OCI-LY1 (cell line): ENCODE data around the gene DCC.

Source experiments
- H2AFZ ChIP-seq: fragments of 200-600 bp; sonication (generic), shearing (Covaris generic); 2 replicates; pipeline ENCODE4 v1.6.0; 2014; ENCODE audit warnings: antibody characterized with exemption, mild to moderate bottlenecking, low read length
- H3F3A ChIP-seq: fragments of 200-600 bp; sonication (generic), shearing (Covaris generic); 2 replicates; pipeline ENCODE4 v1.6.0; 2014; ENCODE audit warnings: mild to moderate bottlenecking, antibody characterized with exemption, low read length, moderate library complexity; ENCODE audit not compliant: insufficient read depth
- H3K27ac ChIP-seq: fragments of 200-600 bp; sonication (generic); 2 replicates; pipeline ENCODE4 v1.5.1; 2014; ENCODE audit warnings: low read length, mixed run types, mild to moderate bottlenecking, low read depth; ENCODE audit not compliant: poor library complexity, severe bottlenecking
- H3K27me3 ChIP-seq: fragments of 200-600 bp; sonication (generic); 2 replicates; pipeline ENCODE4 v1.6.0; 2014; ENCODE audit warnings: antibody characterized with exemption, mild to moderate bottlenecking, low read length, moderate library complexity; ENCODE audit not compliant: insufficient read depth
- H3K36me3 ChIP-seq: fragments of 200-600 bp; sonication (generic); 2 replicates; pipeline ENCODE4 v1.6.1; 2014; ENCODE audit warnings: mild to moderate bottlenecking, antibody characterized with exemption, low read length, moderate library complexity, mixed read lengths; ENCODE audit not compliant: insufficient read depth
- H3K4me1 ChIP-seq: fragments of 200-600 bp; sonication (generic); 2 replicates; pipeline ENCODE4 v1.5.1; 2014; ENCODE audit warnings: mild to moderate bottlenecking, low read length, moderate library complexity; ENCODE audit not compliant: insufficient read depth, severe bottlenecking
- H3K4me2 ChIP-seq: fragments of 200-600 bp; sonication (generic), shearing (Covaris generic); 2 replicates; pipeline ENCODE4 v1.6.1; 2014; ENCODE audit warnings: low read length
- H3K4me3 ChIP-seq: fragments of 200-600 bp; sonication (generic); 2 replicates; pipeline ENCODE4 v1.5.1; 2014; ENCODE audit warnings: low read length, low read depth, mild to moderate bottlenecking, mixed read lengths; ENCODE audit not compliant: poor library complexity, severe bottlenecking
- H3K79me2 ChIP-seq: fragments of 200-600 bp; shearing (Covaris generic); 2 replicates; pipeline ENCODE4 v1.6.1; 2016; ENCODE audit warnings: mixed run types, low read length, mixed read lengths; ENCODE audit not compliant: insufficient read depth
- H3K9ac ChIP-seq: fragments of 200-600 bp; sonication (generic), shearing (Covaris generic); 2 replicates; pipeline ENCODE4 v1.6.1; 2014; ENCODE audit warnings: mild to moderate bottlenecking, low read length, mixed read lengths
- H3K9me2 ChIP-seq: fragments of 200-600 bp; sonication (generic), shearing (Covaris generic); 2 replicates; pipeline ENCODE4 v1.6.1; 2014; ENCODE audit warnings: low read depth, mild to moderate bottlenecking, low read length, mixed read lengths
- H3K9me3 ChIP-seq: fragments of 200-600 bp; shearing (Covaris generic); 2 replicates; pipeline ENCODE4 v1.6.1; 2014; ENCODE audit warnings: low read length, mixed read lengths
- H4K20me1 ChIP-seq: fragments of 200-600 bp; sonication (generic), shearing (Covaris generic); 2 replicates; pipeline ENCODE4 v1.6.0; 2016; ENCODE audit warnings: mild to moderate bottlenecking, low read length; ENCODE audit not compliant: insufficient read depth
- EZH2 ChIP-seq: fragments of 200-600 bp; sonication (generic), shearing (Covaris generic); IDR thresholded peaks from 2 replicates; pipeline ENCODE4 v1.8.0; 2017; ENCODE audit warnings: borderline replicate concordance, mixed run types, mild to moderate bottlenecking, antibody characterized with exemption, low read length, moderate library complexity, mixed read lengths
- TF ChIP-seq, protein P1 (sequence below): fragments of 200-600 bp; sonication (generic), shearing (Covaris generic); IDR thresholded peaks from 2 replicates; pipeline ENCODE4 v1.5.1; 2017; ENCODE audit warnings: mild to moderate bottlenecking, antibody characterized with exemption, low read length, moderate library complexity, mixed read lengths

Gene DCC

GRCh38 chr18:52462853-52463252 lies 122.9 kb downstream of the DCC start:
- H3K9ac ChIP-seq: no peak overlapping the region
- TF ChIP-seq, protein P1, sequence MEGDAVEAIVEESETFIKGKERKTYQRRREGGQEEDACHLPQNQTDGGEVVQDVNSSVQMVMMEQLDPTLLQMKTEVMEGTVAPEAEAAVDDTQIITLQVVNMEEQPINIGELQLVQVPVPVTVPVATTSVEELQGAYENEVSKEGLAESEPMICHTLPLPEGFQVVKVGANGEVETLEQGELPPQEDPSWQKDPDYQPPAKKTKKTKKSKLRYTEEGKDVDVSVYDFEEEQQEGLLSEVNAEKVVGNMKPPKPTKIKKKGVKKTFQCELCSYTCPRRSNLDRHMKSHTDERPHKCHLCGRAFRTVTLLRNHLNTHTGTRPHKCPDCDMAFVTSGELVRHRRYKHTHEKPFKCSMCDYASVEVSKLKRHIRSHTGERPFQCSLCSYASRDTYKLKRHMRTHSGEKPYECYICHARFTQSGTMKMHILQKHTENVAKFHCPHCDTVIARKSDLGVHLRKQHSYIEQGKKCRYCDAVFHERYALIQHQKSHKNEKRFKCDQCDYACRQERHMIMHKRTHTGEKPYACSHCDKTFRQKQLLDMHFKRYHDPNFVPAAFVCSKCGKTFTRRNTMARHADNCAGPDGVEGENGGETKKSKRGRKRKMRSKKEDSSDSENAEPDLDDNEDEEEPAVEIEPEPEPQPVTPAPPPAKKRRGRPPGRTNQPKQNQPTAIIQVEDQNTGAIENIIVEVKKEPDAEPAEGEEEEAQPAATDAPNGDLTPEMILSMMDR: no peak
- no peak for TF ChIP-seq EZH2
- no peaks in the 10 kb centered on the region for H3K36me3 ChIP-seq
- H3K4me1 ChIP-seq: no peaks in the 10 kb centered on the region
- H4K20me1 ChIP-seq: no peaks in the 10 kb centered on the region
- H3F3A ChIP-seq: no peaks in the 10 kb centered on the region
- no peak overlapping the region for H3K4me2 ChIP-seq
- H3K79me2 ChIP-seq: no peaks in the 10 kb centered on the region
- no peak overlapping the region for H2AFZ ChIP-seq
- no peaks in the 10 kb centered on the region for H3K9me2 ChIP-seq
- H3K27ac ChIP-seq: no peak overlapping the region
- no peak overlapping the region for H3K4me3 ChIP-seq
- no peaks in the 10 kb centered on the region for H3K27me3 ChIP-seq
- no peaks in the 10 kb centered on the region for H3K9me3 ChIP-seq

DNA sequence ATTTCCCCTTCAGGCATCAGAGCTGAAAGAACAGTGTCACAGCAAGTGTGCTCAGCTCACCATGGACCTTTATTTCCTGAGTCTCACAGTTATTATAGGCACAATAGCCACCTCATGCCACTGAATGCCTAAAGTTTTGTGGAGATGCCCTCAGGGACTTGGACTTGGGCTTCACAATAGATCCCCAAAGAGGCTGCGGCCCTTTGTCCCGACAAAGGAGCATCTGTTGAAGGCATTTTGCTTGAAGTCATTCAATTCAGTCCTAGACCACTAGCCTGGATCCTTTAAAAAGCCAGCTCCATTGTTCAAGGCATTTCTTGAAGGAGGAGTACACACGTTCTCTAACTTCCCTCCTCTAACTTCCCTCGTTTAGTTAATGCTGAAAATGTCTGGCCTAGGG lies 125.4 kb downstream of the DCC start:
- H2AFZ ChIP-seq: no peak overlapping the region
- no peaks in the 10 kb centered on the region for H4K20me1 ChIP-seq
- no peaks in the 10 kb centered on the region for H3K9me2 ChIP-seq
- H3K36me3 ChIP-seq: no peaks in the 10 kb centered on the region
- H3K79me2 ChIP-seq: no peaks in the 10 kb centered on the region
- H3K4me2 ChIP-seq: no peak overlapping the region
- no peaks in the 10 kb centered on the region for H3K4me1 ChIP-seq
- no peaks in the 10 kb centered on the region for H3K9me3 ChIP-seq
- H3K9ac ChIP-seq: no peak overlapping the region
- TF ChIP-seq EZH2: no peak
- TF ChIP-seq, protein P1: no peak
- H3K27ac ChIP-seq: no peak overlapping the region
- no peaks in the 10 kb centered on the region for H3F3A ChIP-seq
- H3K27me3 ChIP-seq: no peaks in the 10 kb centered on the region
- H3K4me3 ChIP-seq: no peak overlapping the region

DNA sequence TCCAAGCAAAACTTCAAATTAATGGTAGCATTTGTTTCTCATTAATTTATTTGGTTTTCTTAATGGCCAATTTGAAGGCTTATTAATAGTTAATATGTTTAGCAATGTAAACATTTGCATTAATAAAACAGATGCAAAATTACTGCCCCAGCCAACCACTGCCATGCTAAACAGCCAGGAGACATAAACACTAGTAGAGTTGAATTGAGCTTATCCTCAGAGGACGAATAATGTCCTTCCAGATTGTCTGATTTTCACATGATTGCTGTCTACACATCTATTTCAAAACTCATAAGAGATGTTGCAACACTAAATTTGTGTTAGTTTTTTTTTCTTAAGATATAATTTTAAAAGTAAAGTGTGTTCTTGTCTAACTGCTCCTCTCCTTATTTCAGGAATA lies 128.5 kb downstream of the DCC start:
- H3K4me3 ChIP-seq: no peak overlapping the region
- H3K9ac ChIP-seq: no peak overlapping the region
- no peaks in the 10 kb centered on the region for H3K27me3 ChIP-seq
- no peaks in the 10 kb centered on the region for H3K79me2 ChIP-seq
- TF ChIP-seq EZH2: no peak
- TF ChIP-seq, protein P1: no peak
- no peak overlapping the region for H2AFZ ChIP-seq
- H3K4me2 ChIP-seq: no peak overlapping the region
- no peaks in the 10 kb centered on the region for H4K20me1 ChIP-seq
- H3K9me2 ChIP-seq: no peaks in the 10 kb centered on the region
- H3F3A ChIP-seq: no peaks in the 10 kb centered on the region
- H3K9me3 ChIP-seq: no peaks in the 10 kb centered on the region
- no peaks in the 10 kb centered on the region for H3K4me1 ChIP-seq
- H3K27ac ChIP-seq: no peak overlapping the region
- no peaks in the 10 kb centered on the region for H3K36me3 ChIP-seq
